Measurements from ENCODE around the gene PROM2. TPM values are rescaled to one million over a fixed set of nuclear protein-coding genes. Genes with fewer than 3 reads are reported as not detected.

PROM2 gene
- total RNA-seq (1 to 10 TPM in 1 of 2 experiments, under 1 TPM in 1; 0.87 to 1.1 TPM), polyA plus RNA-seq (not detected)

GRCh38 chr2:95274291-95275150 is at the start of gene PROM2:
Gene PROM2 (plus strand): TSS chr2:95274449. CDS start chr2:95274586, 137 bp downstream.
- H3K9me3 Mint-ChIP-seq, result peaks cover 0 to 2% (median 0%) of the 10 kb centered on the region in 8 donors
- DNase-seq, result no peak
- Histone ChIP-seq H3K27me3 (ENCODE audit: insufficient read depth, low read length) (no peaks in the 10 kb centered on the region), H3K4me3 (ENCODE audit: low read length in 2 of 2) (no peak within 1 kb of the TSS), H3K27ac (ENCODE audit: low read depth, low read length) (no peak within 1 kb of the TSS), H3K36me3 (ENCODE audit: insufficient read depth, low read length) (no peaks in the 10 kb centered on the region), H3K4me1 (ENCODE audit: insufficient read depth, low read length) (no peaks in the 10 kb centered on the region), H3K9me3 (ENCODE audit: control insufficient read depth in 1 of 2, low read length in 2 of 2) (no peaks in the 10 kb centered on the region)
- ChIA-PET CTCF (ENCODE audit: partially characterized antibody) (no interaction called here), POLR2A (ENCODE audit: partially characterized antibody) (no interaction called here)
- H3K4me3 Mint-ChIP-seq, result no peak within 1 kb of the TSS
- H3K27ac Mint-ChIP-seq, result no peak within 1 kb of the TSS
- no peaks in the 10 kb centered on the region for H3K27me3 Mint-ChIP-seq
- no peaks in the 10 kb centered on the region for H3K36me3 Mint-ChIP-seq
- peaks cover 0 to 1% (median 0%) of the 10 kb centered on the region in 4 donors for H3K4me1 Mint-ChIP-seq
- intact Hi-C loops (cut with micrococcal nuclease), result no loop called here

- H3K36me3 Mint-ChIP-seq, result peaks cover 48 to 57% of the 10 kb centered on the region in 2 donors
- DNase-seq, result no peak
- H3K27ac Mint-ChIP-seq, result no peak overlapping the region
- H3K4me1 ChIP-seq (ENCODE audit: insufficient read depth, low read length), result no peaks in the 10 kb centered on the region
- H3K4me3 Mint-ChIP-seq, result no peak overlapping the region
- H3K4me1 Mint-ChIP-seq, result no peaks in the 10 kb centered on the region
- POLR2A ChIA-PET (ENCODE audit: partially characterized antibody), result no interaction called here
- no peaks in the 10 kb centered on the region for H3K36me3 ChIP-seq (ENCODE audit: insufficient read depth, low read length)
- H3K27ac ChIP-seq (ENCODE audit: low read depth, low read length), result no peak overlapping the region
- peaks cover 0 to 1% of the 10 kb centered on the region in 2 donors for H3K27me3 Mint-ChIP-seq
- no peaks in the 10 kb centered on the region for H3K27me3 ChIP-seq (ENCODE audit: insufficient read depth, low read length)
- CTCF ChIA-PET (ENCODE audit: partially characterized antibody), result no interaction called here
- intact Hi-C loops (cut with micrococcal nuclease), result no loop called here
- peaks cover 0 to 9% of the 10 kb centered on the region in 2 donors for H3K9me3 ChIP-seq (ENCODE audit: control insufficient read depth in 1 of 2, low read length in 2 of 2)
- peaks cover 0 to 88% (median 74%) of the 10 kb centered on the region in 8 donors for H3K9me3 Mint-ChIP-seq
- no peak overlapping the region for H3K4me3 ChIP-seq (ENCODE audit: low read length in 2 of 2)
Observed at GRCh38 chr2:95225658-95226057, 48.6 kb upstream of the PROM2 start.

GRCh38 chr2:95231723-95232122 is 42.5 kb upstream of the PROM2 start:
- H3K27ac ChIP-seq (ENCODE audit: low read depth, low read length), result no peak overlapping the region
- no peaks in the 10 kb centered on the region for H3K4me1 ChIP-seq (ENCODE audit: insufficient read depth, low read length)
- intact Hi-C loops (cut with micrococcal nuclease), result no loop called here
- Mint-ChIP-seq H3K4me1 (no peaks in the 10 kb centered on the region), H3K4me3 (no peak overlapping the region), H3K36me3 (peaks cover 17 to 30% of the 10 kb centered on the region in 2 donors), H3K27me3 (peaks cover 1% of the 10 kb centered on the region in 2 donors), H3K9me3 (peaks cover 2 to 81% (median 72%) of the 10 kb centered on the region in 8 donors), H3K27ac (no peak overlapping the region)
- H3K36me3 ChIP-seq (ENCODE audit: insufficient read depth, low read length), result no peaks in the 10 kb centered on the region
- ChIA-PET CTCF (ENCODE audit: partially characterized antibody) (interaction anchor here (1.4 to 2.4 kb wide), 2 partner anchors 9 to 10 kb away, joined by 4 to 6 read pairs; no protein-coding TSS in a partner anchor), POLR2A (ENCODE audit: partially characterized antibody) (no interaction called here)
- no peak overlapping the region for H3K4me3 ChIP-seq (ENCODE audit: low read length in 2 of 2)
- H3K27me3 ChIP-seq (ENCODE audit: insufficient read depth, low read length), result no peaks in the 10 kb centered on the region
- no peak for DNase-seq
- peaks cover 0 to 10% of the 10 kb centered on the region in 2 donors for H3K9me3 ChIP-seq (ENCODE audit: control insufficient read depth in 1 of 2, low read length in 2 of 2)

- H3K27ac Mint-ChIP-seq, result no peak overlapping the region
- Histone ChIP-seq H3K4me3 (ENCODE audit: low read length in 2 of 2) (no peak overlapping the region), H3K4me1 (ENCODE audit: insufficient read depth, low read length) (no peaks in the 10 kb centered on the region), H3K27me3 (ENCODE audit: insufficient read depth, low read length) (no peaks in the 10 kb centered on the region), H3K9me3 (ENCODE audit: control insufficient read depth in 1 of 2, low read length in 2 of 2) (peaks cover 0 to 10% of the 10 kb centered on the region in 2 donors), H3K27ac (ENCODE audit: low read depth, low read length) (no peak overlapping the region), H3K36me3 (ENCODE audit: insufficient read depth, low read length) (no peaks in the 10 kb centered on the region)
- H3K4me3 Mint-ChIP-seq, result no peak overlapping the region
- no peak for DNase-seq
- no peaks in the 10 kb centered on the region for H3K4me1 Mint-ChIP-seq
- peaks cover 2 to 84% (median 73%) of the 10 kb centered on the region in 8 donors for H3K9me3 Mint-ChIP-seq
- intact Hi-C loops (cut with micrococcal nuclease), result no loop called here
- peaks cover 17 to 30% of the 10 kb centered on the region in 2 donors for H3K36me3 Mint-ChIP-seq
- H3K27me3 Mint-ChIP-seq, result peaks cover 0 to 1% of the 10 kb centered on the region in 2 donors
- CTCF ChIA-PET (ENCODE audit: partially characterized antibody), result interaction anchor here (1.4 to 2.4 kb wide), 2 partner anchors 10 kb away, joined by 4 to 6 read pairs; no protein-coding TSS in a partner anchor
- POLR2A ChIA-PET (ENCODE audit: partially characterized antibody), result no interaction called here
Observed at GRCh38 chr2:95232232-95232631, 42.0 kb upstream of the PROM2 start.

- H3K4me1 Mint-ChIP-seq, result no peaks in the 10 kb centered on the region
- intact Hi-C loops (cut with micrococcal nuclease), result no loop called here
- Histone ChIP-seq H3K36me3 (ENCODE audit: insufficient read depth, low read length) (no peaks in the 10 kb centered on the region), H3K27ac (ENCODE audit: low read depth, low read length) (no peak overlapping the region), H3K9me3 (ENCODE audit: control insufficient read depth in 1 of 2, low read length in 2 of 2) (peaks cover 0 to 6% of the 10 kb centered on the region in 2 donors), H3K4me1 (ENCODE audit: insufficient read depth, low read length) (no peaks in the 10 kb centered on the region), H3K27me3 (ENCODE audit: insufficient read depth, low read length) (no peaks in the 10 kb centered on the region), H3K4me3 (ENCODE audit: low read length in 2 of 2) (no peak overlapping the region)
- H3K27me3 Mint-ChIP-seq, result peaks cover 0 to 1% of the 10 kb centered on the region in 2 donors
- H3K9me3 Mint-ChIP-seq, result peaks cover 2 to 80% (median 69%) of the 10 kb centered on the region in 8 donors
- ChIA-PET CTCF (ENCODE audit: partially characterized antibody) (no interaction called here), POLR2A (ENCODE audit: partially characterized antibody) (no interaction called here)
- DNase-seq, result no peak
- no peak overlapping the region for H3K4me3 Mint-ChIP-seq
- no peak overlapping the region for H3K27ac Mint-ChIP-seq
- H3K36me3 Mint-ChIP-seq, result peaks cover 12 to 22% of the 10 kb centered on the region in 2 donors
Observed at GRCh38 chr2:95234286-95234785, 39.9 kb upstream of the PROM2 start.

GRCh38 chr2:95234816-95235215 is 39.4 kb upstream of the PROM2 start:
- CTCF ChIA-PET (ENCODE audit: partially characterized antibody), result no interaction called here
- Histone ChIP-seq H3K9me3 (ENCODE audit: control insufficient read depth in 1 of 2, low read length in 2 of 2) (peaks cover 0 to 6% of the 10 kb centered on the region in 2 donors), H3K4me3 (ENCODE audit: low read length in 2 of 2) (no peak overlapping the region), H3K27ac (ENCODE audit: low read depth, low read length) (no peak overlapping the region), H3K4me1 (ENCODE audit: insufficient read depth, low read length) (no peaks in the 10 kb centered on the region), H3K36me3 (ENCODE audit: insufficient read depth, low read length) (no peaks in the 10 kb centered on the region), H3K27me3 (ENCODE audit: insufficient read depth, low read length) (no peaks in the 10 kb centered on the region)
- H3K27me3 Mint-ChIP-seq, result peaks cover 0 to 1% of the 10 kb centered on the region in 2 donors
- peaks cover 2 to 80% (median 69%) of the 10 kb centered on the region in 8 donors for H3K9me3 Mint-ChIP-seq
- H3K4me1 Mint-ChIP-seq, result no peaks in the 10 kb centered on the region
- H3K36me3 Mint-ChIP-seq, result peaks cover 10 to 22% of the 10 kb centered on the region in 2 donors
- intact Hi-C loops (cut with micrococcal nuclease), result no loop called here
- no peak for DNase-seq
- POLR2A ChIA-PET (ENCODE audit: partially characterized antibody), result no interaction called here
- H3K27ac Mint-ChIP-seq, result no peak overlapping the region
- H3K4me3 Mint-ChIP-seq, result no peak overlapping the region

GRCh38 chr2:95238131-95238530 is 36.1 kb upstream of the PROM2 start:
- Histone ChIP-seq H3K36me3 (ENCODE audit: insufficient read depth, low read length) (no peaks in the 10 kb centered on the region), H3K9me3 (ENCODE audit: control insufficient read depth in 1 of 2, low read length in 2 of 2) (peaks cover 0 to 6% of the 10 kb centered on the region in 2 donors), H3K27me3 (ENCODE audit: insufficient read depth, low read length) (no peaks in the 10 kb centered on the region), H3K4me1 (ENCODE audit: insufficient read depth, low read length) (no peaks in the 10 kb centered on the region), H3K4me3 (ENCODE audit: low read length in 2 of 2) (no peak overlapping the region), H3K27ac (ENCODE audit: low read depth, low read length) (no peak overlapping the region)
- POLR2A ChIA-PET (ENCODE audit: partially characterized antibody), result no interaction called here
- intact Hi-C loops (cut with micrococcal nuclease), result no loop called here
- Mint-ChIP-seq H3K27me3 (peaks cover 0 to 1% of the 10 kb centered on the region in 2 donors), H3K9me3 (peaks cover 2 to 80% (median 71%) of the 10 kb centered on the region in 8 donors), H3K27ac (no peak overlapping the region), H3K4me1 (no peaks in the 10 kb centered on the region), H3K36me3 (peaks cover 14 to 17% of the 10 kb centered on the region in 2 donors), H3K4me3 (no peak overlapping the region)
- CTCF ChIA-PET (ENCODE audit: partially characterized antibody), result no interaction called here
- no peak for DNase-seq

Measured in CD4-positive, alpha-beta memory T cell (primary cell).